K562 (cell line): Measurements from ENCODE around the gene GJE1. TPM values are rescaled to one million over a fixed set of nuclear protein-coding genes. Genes with fewer than 3 reads are reported as not detected.

Experiments
- CHD2 ChIP-seq: IDR thresholded peaks from 2 replicates; pipeline ENCODE4 v1.6.1; 2011; ENCODE audit warnings: low read depth, low read length
- ELK1 ChIP-seq: sonication (generic); formaldehyde crosslinking; IDR thresholded peaks from 2 replicates; pipeline ENCODE4 v1.8.1; 2022; ENCODE audit warnings: missing genetic modification reagents
- FOXA3 ChIP-seq, 2 experiments: fragments of 450-650 bp in 1 of 2; sonication (generic) in 1 of 2; formaldehyde crosslinking; IDR thresholded peaks in 1 of 2; conservative IDR thresholded peaks in 1 of 2; 2 replicates each; pipeline versions ENCODE4 v1.4.0 to v1.8.0; 2020 to 2022; ENCODE audit warnings: mild to moderate bottlenecking in 2 of 2, missing genetic modification reagents in 1 of 2
- HINFP ChIP-seq: fragments of 450-650 bp; conservative IDR thresholded peaks from 2 replicates; pipeline ENCODE4 v1.6.1; 2016; ENCODE audit warnings: missing genetic modification characterization, low read depth, mild to moderate bottlenecking, control low read depth, missing compliant biosample characterization
- HLTF ChIP-seq: fragments of 450-650 bp; IDR thresholded peaks from 2 replicates; pipeline ENCODE4 v1.6.1; 2016
- POLR2A ChIP-seq: fragments of 450-650 bp; conservative IDR thresholded peaks from 2 replicates; pipeline ENCODE4 v1.6.1; 2016
- RB1 ChIP-seq: fragments of 450-650 bp; IDR thresholded peaks from 2 replicates; pipeline ENCODE4 v1.6.1; 2017; ENCODE audit warnings: low read depth, mild to moderate bottlenecking
- RFX7 ChIP-seq: fragments of 250-450 bp; sonication (Bioruptor Pico); IDR thresholded peaks from 2 replicates; pipeline ENCODE4 v1.5.1; 2021; ENCODE audit warnings: mild to moderate bottlenecking
- TAL1 ChIP-seq: fragments of 450-650 bp; IDR thresholded peaks from 2 replicates; pipeline ENCODE4 v1.6.1; 2016; ENCODE audit warnings: mild to moderate bottlenecking
- TARDBP ChIP-seq: fragments of 450-650 bp; IDR thresholded peaks from 2 replicates; pipeline ENCODE4 v1.6.1; 2016
- TCF3 ChIP-seq: sonication (generic); formaldehyde crosslinking; IDR thresholded peaks from 2 replicates; pipeline ENCODE4 v1.4.0; 2020; ENCODE audit warnings: mild to moderate bottlenecking, missing genetic modification reagents
- ZNF41 ChIP-seq: fragments of 250-450 bp; sonication (Bioruptor Pico); conservative IDR thresholded peaks from 2 replicates; pipeline ENCODE4 v1.4.0; 2020; ENCODE audit warnings: mild to moderate bottlenecking
- ZNF740 ChIP-seq, 3 experiments: fragments of 200-800 bp in 1 of 3; sonication (Bioruptor generic) in 1 of 3; sonication (generic) in 1 of 3; formaldehyde crosslinking in 1 of 3; IDR thresholded peaks; 2 replicates each; pipeline versions ENCODE4 v1.6.1 to v1.8.0; 2016 to 2022; ENCODE audit warnings: mild to moderate bottlenecking in 2 of 3, missing compliant biosample characterization in 2 of 3, missing genetic modification characterization in 2 of 3, missing genetic modification reagents in 1 of 3
- ZNF76 ChIP-seq: fragments of 250-450 bp; sonication (Bioruptor Pico); IDR thresholded peaks from 2 replicates; pipeline ENCODE4 v1.4.0; 2020; ENCODE audit warnings: mild to moderate bottlenecking, moderate library complexity, borderline replicate concordance
- ZNF79 ChIP-seq: fragments of 250-450 bp; sonication (Bioruptor Pico); IDR thresholded peaks from 2 replicates; pipeline ENCODE4 v1.4.0; 2020; ENCODE audit warnings: low read depth, mild to moderate bottlenecking, moderate library complexity
- polyA plus RNA-seq, 8 experiments: library from polyadenylated mRNA; depleted of rRNA in 4 of 8; stranded (reverse) in 5 of 8; unstranded in 3 of 8; fragments of >200 nt; fragmentation: Nextera tagmentation in 2 of 8; fragmentation: Illumina TruSeq in 1 of 8; extraction: Ambion mirVana in 2 of 8; extraction: Trizol in 1 of 8; gene quantifications; 2 replicates each; pipeline versions ENCODE4 v1.2.1 to v1.2.3, GENCODE V29; 2011 to 2014; ENCODE audit warnings: inconsistent platforms in 1 of 8, missing spikeins in 1 of 8
- total RNA-seq, 7 experiments: library from RNA; depleted of rRNA in 6 of 7; stranded (reverse); fragments of >200 nt in 6 of 7; fragmentation: Illumina TruSeq in 2 of 7; extraction: Trizol in 2 of 7; gene quantifications; 2 replicates each; pipeline versions ENCODE4 v1.2.1 to v1.2.3, GENCODE V29; 2011 to 2021; ENCODE audit warnings: low replicate concordance in 1 of 7

The GJE1 gene
- total and polyA plus RNA-seq, 9 of the 15 experiments (the other 6 are each of a cell fraction or from before 2014, with no cell fraction given), result not detected

- no peak for TF ChIP-seq HINFP (tag)
- no peak for TF ChIP-seq ZNF79
- no peak for TF ChIP-seq RFX7
- no peak for TF ChIP-seq FOXA3 (CRISPR knock-in tag; conservative IDR thresholded peaks at IDR 0.05 in 1 of 2, IDR thresholded peaks at IDR 0.05 in 1 of 2)
- TF ChIP-seq TAL1, result no peak; the same call in 1 of the 2 replicates
- no peak for TF ChIP-seq ZNF41
- peak; percentile 95 for TF ChIP-seq RB1
- TF ChIP-seq CHD2, result no peak
- no peak for TF ChIP-seq ZNF740 (CRISPR knock-in tag; IDR thresholded peaks at IDR 0.05)
- no peak for TF ChIP-seq ZNF740 (tag; IDR thresholded peaks at IDR 0.05)
- no peak for TF ChIP-seq ELK1 (CRISPR knock-in tag)
- no peak for TF ChIP-seq ZNF76 (CRISPR knock-in tag)
- TF ChIP-seq TARDBP, result peak; percentile 89; the same call in 1 of the 2 replicates
- peak; percentile 40 for TF ChIP-seq TCF3 (CRISPR knock-in tag)
- TF ChIP-seq HLTF, result no peak
- TF ChIP-seq POLR2A, result peak; percentile 94
Measured at GRCh38 chr6:142146828-142147662, 14.3 kb downstream of the GJE1 start, which contains the start of the genes NMBR and VTA1 (continued).
